Activated naive CD4-positive, alpha-beta T cell treated with anti-CD3 and anti-CD28 coated beads, Interleukin-2, amount 10 ng/mL, durations not matched to agents 7 days and 5 days (primary cell): ENCODE data around the gene PCNX3.

Experiments used
- CTCF ChIA-PET: fragments of 350-600 bp; sonication (Branson Sonifier 250); formaldehyde crosslinking; loops from one replicate; lab custom pipeline; 2021; ENCODE audit warnings: antibody characterized with exemption; lab: Charles Lee
- DNase-seq: peaks from one replicate; pipeline ENCODE4 v3.0.0-alpha.2; 2020
- H3K27ac Mint-ChIP-seq: one replicate; pipeline ENCODE4 v1.8.0; 2021; ENCODE audit warnings: mild to moderate bottlenecking, moderate library complexity, mixed read lengths
- H3K27me3 Mint-ChIP-seq: one replicate; pipeline ENCODE4 v1.8.0; 2021; ENCODE audit warnings: mild to moderate bottlenecking, mixed read lengths
- H3K36me3 Mint-ChIP-seq: one replicate; pipeline ENCODE4 v1.8.0; 2021; ENCODE audit warnings: mixed read lengths
- H3K4me1 Mint-ChIP-seq: one replicate; pipeline ENCODE4 v1.8.0; 2021; ENCODE audit warnings: mixed read lengths
- H3K4me3 Mint-ChIP-seq: one replicate; pipeline ENCODE4 v1.8.0; 2021; ENCODE audit warnings: mild to moderate bottlenecking, moderate library complexity, mixed read lengths
- H3K9me3 Mint-ChIP-seq: one replicate; pipeline ENCODE4 v1.8.0; 2021; ENCODE audit warnings: mixed read lengths

PCNX3 gene

DNA sequence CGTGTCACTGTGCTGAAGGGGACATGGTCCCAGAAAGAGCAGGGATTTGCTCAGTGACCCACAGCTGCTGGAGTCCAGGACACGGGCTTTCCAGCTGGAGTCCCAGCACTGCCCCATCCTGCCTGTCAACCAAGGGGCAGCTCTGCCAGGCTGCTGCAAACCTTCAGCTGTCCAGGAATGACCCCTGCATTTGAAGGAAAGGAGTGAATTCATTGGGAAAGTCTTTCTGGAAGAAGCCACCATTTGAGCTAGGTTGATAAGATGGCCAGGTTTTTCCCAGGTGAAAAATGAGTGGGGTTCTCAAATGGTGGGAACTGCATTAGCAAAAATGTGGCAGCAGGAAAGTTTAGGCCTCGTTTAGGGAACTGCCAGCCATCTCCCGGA lies 29.3 kb upstream of the PCNX3 start:
- CTCF ChIA-PET, result interaction anchor here (4.4 to 5.8 kb wide), 3 partner anchors 10 to 45 kb away, joined by 44 to 60 read pairs (median 48); partner anchors contain the start of genes EHBP1L1, FAM89B and ZNRD2
- no peak for DNase-seq
- no peaks in the 10 kb centered on the region for H3K9me3 Mint-ChIP-seq
- H3K36me3 Mint-ChIP-seq, result peaks cover 36% of the 10 kb centered on the region
- H3K4me1 Mint-ChIP-seq, result peaks cover 35% of the 10 kb centered on the region
- H3K27me3 Mint-ChIP-seq, result no peaks in the 10 kb centered on the region
- H3K4me3 Mint-ChIP-seq, result no peak overlapping the region
- H3K27ac Mint-ChIP-seq, result peak overlapping the region; percentile 62

DNA sequence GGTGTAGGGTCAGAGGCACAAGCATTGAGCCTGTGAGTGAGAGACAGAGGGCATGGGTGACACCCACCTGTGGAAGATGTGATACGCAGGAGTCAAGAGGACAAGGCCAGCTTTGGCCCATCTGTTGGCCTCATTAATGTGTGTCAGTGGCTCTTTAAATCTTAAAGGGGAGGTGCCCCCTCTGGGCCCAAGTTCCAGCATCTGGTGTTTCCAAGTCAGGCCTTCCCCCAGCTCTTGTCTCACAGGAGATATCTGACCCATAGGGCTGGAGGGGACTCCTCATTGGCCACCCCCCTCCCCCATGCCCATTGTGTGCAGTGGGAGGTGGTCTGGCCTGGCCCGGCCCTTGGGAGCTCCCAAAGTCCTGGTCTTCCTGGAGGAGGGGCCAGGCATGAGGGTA lies 28.9 kb upstream of the PCNX3 start:
- Mint-ChIP-seq H3K9me3 (no peaks in the 10 kb centered on the region), H3K4me1 (peaks cover 35% of the 10 kb centered on the region), H3K27me3 (no peaks in the 10 kb centered on the region), H3K27ac (peak overlapping the region; percentile 62), H3K4me3 (no peak overlapping the region), H3K36me3 (peaks cover 34% of the 10 kb centered on the region)
- CTCF ChIA-PET, result interaction anchor here (4.4 to 5.8 kb wide), 3 partner anchors 10 to 45 kb away, joined by 44 to 60 read pairs (median 48); partner anchors contain the start of genes EHBP1L1, FAM89B and ZNRD2
- DNase-seq, result no peak

DNA sequence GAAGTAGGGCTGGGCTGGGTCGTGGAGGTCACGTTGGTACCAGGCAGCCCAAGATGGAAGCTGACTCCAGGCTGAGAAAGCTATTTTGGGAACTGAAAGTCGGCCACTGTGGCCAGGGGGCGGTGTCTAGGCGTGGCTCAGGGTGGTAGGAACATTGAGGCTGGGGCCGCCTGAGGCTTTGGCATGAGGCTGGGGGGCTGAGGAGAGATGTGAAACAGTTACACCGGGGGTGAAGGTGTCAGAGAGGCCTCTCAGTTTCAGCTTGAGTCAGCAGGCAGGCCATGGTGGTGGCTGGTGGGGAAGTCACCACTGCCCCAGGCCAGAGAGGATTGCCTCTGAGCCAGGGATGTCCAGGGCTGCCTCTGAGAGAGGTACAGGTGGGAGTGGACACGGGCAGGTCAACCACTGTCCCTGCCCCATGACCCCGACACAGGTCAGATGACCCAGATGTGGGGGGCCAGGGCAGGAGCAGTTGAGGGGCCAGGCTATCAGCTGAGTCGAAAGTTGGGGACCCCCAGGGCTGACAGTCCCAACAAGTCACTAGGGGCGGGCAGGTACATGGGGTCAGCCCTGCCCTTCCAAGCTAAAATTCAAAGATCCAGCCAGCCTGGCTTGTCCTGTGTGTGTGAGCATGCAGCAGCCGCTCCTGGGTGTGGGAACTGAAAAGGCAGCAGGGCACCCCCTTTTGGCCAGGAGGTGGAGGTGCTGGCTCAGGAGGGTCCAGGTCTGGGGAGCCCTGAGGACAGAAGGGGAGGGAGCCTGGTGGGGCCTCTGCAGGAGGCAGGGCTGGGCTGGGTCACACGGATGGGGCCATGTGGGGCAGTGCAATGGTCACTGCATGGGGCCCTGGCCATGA lies 27.1 kb upstream of the PCNX3 start:
- peak; percentile 86 for DNase-seq
- Mint-ChIP-seq H3K4me1 (peaks cover 32% of the 10 kb centered on the region), H3K36me3 (peaks cover 24% of the 10 kb centered on the region), H3K27me3 (no peaks in the 10 kb centered on the region), H3K27ac (peak overlapping the region; percentile 79), H3K4me3 (no peak overlapping the region), H3K9me3 (no peaks in the 10 kb centered on the region)
- CTCF ChIA-PET, result interaction anchor here (0.6 to 5.8 kb wide), 19 partner anchors 9 to 400 kb away, joined by 3 to 60 read pairs (median 4); partner anchors contain the start of genes EHBP1L1, FAM89B, PCNX3 and SCYL1

DNA sequence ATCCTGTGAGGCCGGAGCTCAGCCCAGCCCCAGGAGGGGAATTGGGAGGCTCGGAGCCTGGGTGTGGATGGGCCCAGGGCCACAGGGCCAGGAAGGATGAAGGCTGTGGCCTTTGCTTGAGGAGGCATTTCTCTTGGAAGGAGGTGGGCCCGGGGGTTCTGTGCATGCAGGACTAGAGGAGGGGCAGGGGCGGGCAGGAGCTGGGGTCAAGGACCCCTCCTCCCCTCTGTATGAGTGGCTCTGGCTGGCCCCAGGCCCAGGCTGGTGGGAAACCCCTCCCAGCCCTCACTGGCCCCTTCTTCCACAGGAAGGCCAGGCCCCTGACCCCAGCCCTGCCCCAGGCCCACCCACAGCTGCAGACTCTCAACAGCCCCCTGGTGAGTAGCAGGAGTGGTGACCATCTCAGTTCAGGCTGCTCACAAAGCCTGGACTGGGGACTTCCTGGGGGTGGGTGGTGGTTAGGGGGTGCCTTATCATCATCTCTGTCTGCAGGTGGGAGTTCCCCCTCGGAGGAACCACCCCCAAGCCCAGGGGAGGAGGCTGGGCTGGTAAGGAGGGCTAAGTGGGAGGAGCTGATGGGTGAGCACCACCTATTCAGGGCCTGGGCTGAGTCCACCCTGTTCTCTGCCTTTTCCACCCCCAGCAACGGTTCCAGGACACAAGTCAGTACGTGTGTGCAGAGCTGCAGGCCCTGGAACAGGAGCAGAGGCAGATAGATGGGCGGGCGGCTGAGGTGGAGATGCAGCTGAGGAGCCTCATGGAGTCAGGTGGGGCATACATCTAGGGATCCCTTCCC lies 25.9 kb upstream of the PCNX3 start:
- H3K36me3 Mint-ChIP-seq, result peaks cover 18% of the 10 kb centered on the region
- no peak overlapping the region for H3K27ac Mint-ChIP-seq
- H3K4me1 Mint-ChIP-seq, result peaks cover 41% of the 10 kb centered on the region
- CTCF ChIA-PET, result interaction anchor here (1.1 to 5.8 kb wide), 6 partner anchors 13 to 48 kb away, joined by 3 to 60 read pairs (median 28); partner anchors contain the start of genes EHBP1L1, FAM89B and ZNRD2
- peak; percentile 38 for DNase-seq
- no peaks in the 10 kb centered on the region for H3K27me3 Mint-ChIP-seq
- H3K9me3 Mint-ChIP-seq, result no peaks in the 10 kb centered on the region
- H3K4me3 Mint-ChIP-seq, result no peak overlapping the region

DNA sequence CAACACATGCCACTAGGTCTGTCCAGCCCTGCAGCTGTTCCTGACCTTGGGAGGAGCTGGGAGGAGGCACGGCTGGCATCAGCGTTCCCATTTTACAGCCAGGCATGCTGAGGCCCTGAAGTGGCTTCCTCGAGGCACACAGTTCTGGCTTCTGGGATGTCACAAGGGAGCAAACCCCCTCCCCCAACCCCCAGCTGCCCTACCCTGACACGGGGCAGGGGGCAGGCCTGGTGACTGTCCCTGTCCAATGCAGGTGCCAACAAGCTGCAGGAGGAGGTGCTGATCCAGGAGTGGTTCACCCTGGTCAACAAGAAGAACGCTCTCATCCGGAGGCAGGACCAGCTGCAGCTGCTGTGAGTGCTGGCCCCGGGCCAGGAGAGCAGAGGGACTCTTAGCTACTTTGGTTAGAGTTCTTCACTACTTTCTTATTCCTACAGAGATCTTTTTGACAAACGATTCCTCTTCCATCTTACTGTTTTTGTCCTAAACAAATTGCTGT lies 25.3 kb upstream of the PCNX3 start:
- CTCF ChIA-PET, result interaction anchor here (1.3 to 5.8 kb wide), 4 partner anchors 14 to 49 kb away, joined by 3 to 60 read pairs (median 26); partner anchors contain the start of gene EHBP1L1
- Mint-ChIP-seq H3K9me3 (no peaks in the 10 kb centered on the region), H3K4me1 (peaks cover 47% of the 10 kb centered on the region), H3K27ac (peak overlapping the region; percentile 42), H3K4me3 (no peak overlapping the region), H3K36me3 (peaks cover 18% of the 10 kb centered on the region), H3K27me3 (no peaks in the 10 kb centered on the region)
- DNase-seq, result no peak

DNA sequence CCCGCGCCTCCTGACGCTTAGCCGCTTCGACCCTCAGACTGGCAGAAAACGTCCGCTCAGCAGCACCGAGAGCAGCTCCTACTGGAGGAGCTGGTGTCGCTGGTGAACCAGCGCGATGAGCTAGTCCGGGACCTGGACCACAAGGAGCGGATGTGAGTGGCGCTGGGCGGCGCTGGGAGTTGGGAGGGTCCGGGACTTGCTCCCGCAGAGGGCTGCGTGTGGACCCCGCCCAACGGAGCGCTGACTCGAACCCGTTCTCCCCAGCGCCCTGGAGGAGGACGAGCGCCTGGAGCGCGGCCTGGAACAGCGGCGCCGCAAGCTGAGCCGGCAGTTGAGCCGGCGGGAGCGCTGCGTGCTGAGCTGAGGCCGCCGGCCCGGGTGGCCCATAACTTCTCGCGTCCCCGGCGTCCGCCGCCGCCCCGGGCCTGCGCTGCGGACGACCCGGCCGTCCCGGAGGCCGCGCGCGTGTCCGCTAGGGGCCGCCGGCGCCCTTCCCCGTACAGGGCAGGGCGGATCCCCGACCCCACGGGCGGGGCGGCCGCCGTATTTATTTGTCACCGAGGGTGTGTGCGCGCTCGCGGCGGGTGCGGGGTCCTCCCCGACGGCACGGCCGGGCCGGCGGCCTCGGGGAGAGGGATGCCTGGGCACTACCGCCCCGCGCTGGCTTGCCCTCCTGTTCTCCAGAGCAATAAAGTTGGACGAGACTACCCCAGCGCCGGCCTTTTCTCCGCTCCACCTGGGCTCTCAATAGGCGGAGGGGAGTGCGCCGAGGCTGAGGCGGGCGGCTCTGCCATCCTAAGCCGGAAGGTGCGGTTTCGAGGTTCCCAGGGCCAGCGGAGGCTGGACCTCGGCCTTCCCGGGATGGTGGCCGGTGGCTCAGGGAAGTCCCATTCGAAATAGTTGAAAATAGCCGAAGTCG lies 23.4 kb upstream of the PCNX3 start:
- Mint-ChIP-seq H3K36me3 (peaks cover 11% of the 10 kb centered on the region), H3K4me1 (peaks cover 45% of the 10 kb centered on the region)
- CTCF ChIA-PET, result interaction anchor here (0.7 to 3.0 kb wide), 10 partner anchors 8 to 226 kb away, joined by 3 to 30 read pairs (median 5); partner anchors contain the start of gene FAM89B

DNA sequence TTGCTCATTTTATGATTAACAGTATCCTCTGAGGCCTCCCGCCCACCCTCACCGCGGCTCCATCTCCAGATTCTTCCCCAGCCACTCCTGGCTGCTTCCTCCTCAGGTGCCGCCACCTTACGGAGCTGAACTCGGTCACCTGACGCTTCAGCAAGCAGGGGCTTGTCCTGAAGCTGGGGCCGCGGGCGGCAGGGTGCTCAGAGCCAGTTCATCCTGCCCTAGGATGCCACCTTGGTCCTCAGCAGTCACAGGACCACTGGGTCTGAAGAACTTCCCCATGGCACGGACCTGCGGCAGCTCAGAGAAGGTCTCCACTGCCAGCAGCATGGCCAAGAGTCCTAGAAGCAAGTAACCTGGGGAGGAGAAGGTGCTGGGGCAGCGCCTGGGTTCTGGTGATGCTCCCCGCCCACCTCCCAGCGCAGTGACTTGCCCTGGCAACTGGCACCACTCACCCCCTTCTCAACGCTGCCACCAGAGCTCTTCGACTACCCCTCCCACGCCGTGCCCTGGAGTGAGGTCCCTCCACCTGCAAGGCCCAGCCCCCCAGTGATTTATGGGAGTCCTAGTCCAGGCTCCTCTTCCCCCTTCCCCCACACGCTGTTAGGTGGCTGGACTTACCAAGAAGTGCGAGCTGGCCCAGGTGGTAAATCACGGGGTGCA lies 22.6 kb upstream of the PCNX3 start:
- H3K9me3 Mint-ChIP-seq, result no peaks in the 10 kb centered on the region
- H3K27me3 Mint-ChIP-seq, result no peaks in the 10 kb centered on the region
- H3K4me3 Mint-ChIP-seq, result no peak overlapping the region
- DNase-seq, result no peak
- CTCF ChIA-PET, result interaction anchor here (0.7 to 3.5 kb wide), 15 partner anchors 9 to 226 kb away, joined by 3 to 31 read pairs (median 6); partner anchors contain the start of genes EHBP1L1, FAM89B and ZNRD2
- peaks cover 37% of the 10 kb centered on the region for H3K4me1 Mint-ChIP-seq
- H3K36me3 Mint-ChIP-seq, result peaks cover 15% of the 10 kb centered on the region
- no peak overlapping the region for H3K27ac Mint-ChIP-seq

More for the DNA sequence above, 23.4 kb upstream of the PCNX3 start:
- H3K9me3 Mint-ChIP-seq, result no peaks in the 10 kb centered on the region
- H3K4me3 Mint-ChIP-seq, result no peak overlapping the region
- H3K27ac Mint-ChIP-seq, result no peak overlapping the region
- no peaks in the 10 kb centered on the region for H3K27me3 Mint-ChIP-seq
- DNase-seq, result no peak

DNA sequence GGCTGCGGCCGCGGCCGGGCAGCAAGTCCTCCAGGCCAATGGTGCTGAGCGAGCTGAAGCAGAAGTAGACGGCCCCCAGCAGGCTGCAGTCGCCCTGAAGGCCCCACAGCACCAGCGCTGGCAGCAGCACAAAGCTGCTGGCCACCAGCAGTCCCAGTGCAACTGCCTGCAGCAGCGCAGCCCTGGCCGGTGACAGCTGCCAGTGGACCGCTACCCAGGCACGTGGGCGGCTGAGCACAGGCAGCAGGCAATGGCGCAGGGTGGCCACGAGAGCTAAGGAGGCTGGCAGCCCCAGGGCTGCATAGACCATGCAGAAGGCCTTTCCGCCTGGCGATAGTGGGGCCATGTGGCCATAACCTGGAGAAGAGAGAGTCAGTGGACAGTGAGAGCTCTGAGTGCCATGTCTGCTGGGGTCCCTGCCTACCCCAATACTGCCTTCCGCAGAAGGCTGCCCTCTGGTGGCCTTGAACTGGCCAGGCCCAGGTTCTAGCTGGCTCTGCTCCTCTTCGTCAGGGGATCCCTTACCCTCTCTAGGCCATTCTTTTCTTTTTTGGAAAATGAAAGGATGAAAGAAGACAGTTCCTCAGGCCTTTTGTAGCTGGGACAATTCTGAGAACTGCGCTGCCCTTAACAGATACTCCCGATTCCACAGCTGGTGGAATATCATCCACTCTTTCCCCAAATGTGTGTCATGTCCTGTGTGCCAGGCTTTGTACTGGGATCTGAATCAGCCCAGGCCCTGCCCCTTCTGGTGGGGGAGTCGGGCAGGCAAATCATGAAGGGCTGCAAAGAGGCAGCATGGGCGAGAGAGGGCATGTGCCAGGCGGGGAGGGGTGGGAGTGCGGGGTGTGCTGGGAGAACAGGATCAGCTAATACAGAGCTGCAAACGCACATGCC lies 21.8 kb upstream of the PCNX3 start:
- CTCF ChIA-PET, result interaction anchor here (0.6 to 3.5 kb wide), 24 partner anchors 10 to 557 kb away, joined by 3 to 31 read pairs (median 4); partner anchors contain the start of genes EHBP1L1, FAM89B, PCNX3 and ZNRD2
- Mint-ChIP-seq H3K27me3 (no peaks in the 10 kb centered on the region), H3K9me3 (no peaks in the 10 kb centered on the region), H3K36me3 (peaks cover 14% of the 10 kb centered on the region), H3K27ac (peak overlapping the region; percentile 52), H3K4me1 (peaks cover 30% of the 10 kb centered on the region), H3K4me3 (no peak overlapping the region)
- DNase-seq, result peak; percentile 59

DNA sequence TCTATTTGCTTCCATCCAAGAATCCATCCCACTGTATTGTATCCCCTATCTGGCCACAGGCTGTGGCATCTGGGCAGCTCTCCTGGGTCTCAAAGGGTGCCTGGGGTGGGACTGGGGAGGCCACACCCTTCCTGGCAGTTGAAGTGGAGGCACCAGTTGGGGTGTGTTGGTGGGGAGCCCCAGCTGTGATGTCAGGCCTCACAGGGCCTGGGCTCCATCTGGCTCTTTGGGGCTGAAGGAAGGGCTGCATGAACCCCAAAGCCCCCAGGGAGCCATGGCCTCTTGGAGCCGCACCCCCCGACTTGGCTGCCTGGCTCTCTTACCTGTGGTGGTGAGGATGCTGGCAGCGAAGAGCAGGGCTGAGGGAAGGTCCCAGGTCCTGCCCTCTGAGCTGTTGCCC lies 20.4 kb upstream of the PCNX3 start:
- DNase-seq, result no peak
- Mint-ChIP-seq H3K9me3 (no peaks in the 10 kb centered on the region), H3K27ac (peak overlapping the region; percentile 67), H3K36me3 (peaks cover 17% of the 10 kb centered on the region), H3K4me3 (no peak overlapping the region), H3K4me1 (peaks cover 25% of the 10 kb centered on the region), H3K27me3 (no peaks in the 10 kb centered on the region)
- CTCF ChIA-PET, result interaction anchor here (1.0 to 3.5 kb wide), 7 partner anchors 9 to 54 kb away, joined by 3 to 31 read pairs (median 21); partner anchors contain the start of genes EHBP1L1, FAM89B, PCNX3 and ZNRD2

DNA sequence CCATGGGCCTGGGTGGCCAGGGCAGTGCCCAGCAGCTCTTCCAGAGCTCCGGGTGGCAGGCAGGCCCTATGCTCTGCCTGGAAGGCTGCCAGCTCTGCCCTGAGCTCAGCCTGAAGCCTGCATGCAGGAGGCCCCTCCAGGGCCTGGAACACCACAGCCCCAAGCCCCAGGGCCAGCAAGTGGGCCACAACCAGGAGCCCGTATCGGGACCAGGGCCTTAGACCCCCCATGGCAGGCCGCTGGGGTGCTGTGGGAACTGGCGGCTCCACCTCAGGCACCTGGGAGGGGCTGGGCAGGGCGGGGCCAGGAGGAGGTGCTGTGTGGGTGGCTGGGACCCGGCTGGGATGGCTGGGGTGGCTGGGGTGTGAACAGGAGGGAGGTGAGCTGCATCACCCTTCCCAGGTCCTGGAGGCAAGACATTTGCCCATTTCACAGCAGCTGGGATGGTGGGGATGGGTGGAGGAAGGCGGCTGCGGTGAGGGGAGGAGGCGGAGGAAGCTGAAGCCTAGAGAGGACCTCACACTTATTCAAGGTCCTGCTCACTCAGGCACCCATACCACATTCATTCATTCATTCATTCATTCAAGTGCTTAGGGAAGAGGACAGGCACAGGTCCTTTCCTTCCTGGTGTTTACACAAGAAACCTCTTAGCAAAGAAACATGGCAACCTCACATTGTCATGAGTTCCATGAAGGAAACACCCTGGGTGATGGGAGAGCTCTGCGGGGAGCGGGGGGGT lies 19.9 kb upstream of the PCNX3 start, which contains the start of gene KCNK7:
Gene KCNK7 (minus strand): TSS at position 258 of the 739 bp plus-strand sequence. CDS start 28 bp downstream, at position 230.
- DNase-seq, result no peak
- peak within 1 kb of the TSS; percentile 67 for H3K27ac Mint-ChIP-seq
- CTCF ChIA-PET, result interaction anchor here (1.0 to 3.5 kb wide), 7 partner anchors 8 to 54 kb away, joined by 3 to 31 read pairs (median 15); partner anchors contain the start of genes EHBP1L1 and PCNX3
- no peak within 1 kb of the TSS for H3K4me3 Mint-ChIP-seq
- H3K9me3 Mint-ChIP-seq, result no peaks in the 10 kb centered on the region
- no peaks in the 10 kb centered on the region for H3K27me3 Mint-ChIP-seq
- peaks cover 13% of the 10 kb centered on the region for H3K36me3 Mint-ChIP-seq
- H3K4me1 Mint-ChIP-seq, result peaks cover 25% of the 10 kb centered on the region

DNA sequence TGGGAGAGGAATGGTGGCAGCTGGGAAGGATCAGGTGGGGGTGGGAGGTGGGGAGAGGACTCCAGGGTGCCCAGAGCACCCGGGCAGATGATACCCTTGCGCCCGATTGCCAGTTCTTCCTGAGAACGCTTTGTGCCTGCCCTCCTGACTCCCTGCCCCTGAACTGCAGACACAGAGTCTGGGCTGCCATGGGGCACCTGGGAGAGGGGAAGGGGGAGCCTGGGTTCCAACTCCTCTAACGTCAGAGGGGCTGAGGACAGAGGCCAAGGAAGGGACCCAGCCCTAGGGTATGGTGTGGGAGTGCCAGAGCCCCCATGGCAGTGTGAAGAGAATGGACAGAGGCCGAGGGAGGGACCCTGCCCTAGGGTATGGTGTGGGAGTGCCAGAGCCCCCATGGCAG lies 19.1 kb upstream of the PCNX3 start:
- H3K4me3 Mint-ChIP-seq, result no peak overlapping the region
- peak overlapping the region; percentile 19 for H3K27ac Mint-ChIP-seq
- DNase-seq, result no peak
- CTCF ChIA-PET, result interaction anchor here (1.2 to 3.5 kb wide), 3 partner anchors 13 to 19 kb away, joined by 3 to 31 read pairs (median 3); partner anchors contain the start of genes EHBP1L1 and PCNX3
- H3K36me3 Mint-ChIP-seq, result peaks cover 12% of the 10 kb centered on the region
- no peaks in the 10 kb centered on the region for H3K27me3 Mint-ChIP-seq
- peaks cover 25% of the 10 kb centered on the region for H3K4me1 Mint-ChIP-seq
- H3K9me3 Mint-ChIP-seq, result no peaks in the 10 kb centered on the region
